Diencephalon (tissue), 1 donor: ENCODE results near the gene CLIC5. TPM values are rescaled to one million over a fixed set of nuclear protein-coding genes. Genes with fewer than 3 reads are reported as not detected.

ENCODE experiments used
- small RNA-seq: library from RNA; depleted of rRNA; stranded (forward); fragments of <200 nt; gene quantifications from one replicate; pipeline ENCODE3, GENCODE V24; 2014
- total RNA-seq: library from RNA; depleted of rRNA; stranded (reverse); fragments of >200 nt; gene quantifications from one replicate; pipeline ENCODE4 v1.2.3, GENCODE V29; 2014

The CLIC5 gene
- 6.9 TPM for total RNA-seq

GRCh38 chr6:46015119-46015968 lies at the start of gene CLIC5:
TSS of gene CLIC5 (minus strand) at chr6:46015860. CDS start at chr6:46015542, 318 bp downstream.

Small RNAs within 50 kb of the gene (small RNA-seq; reads per million reads assigned to genes)
- gene RNU6-754P: not detected

Other genes with a start within 250 kb of the CLIC5 start
- 41.8 TPM for gene ENPP4, start 114.1 kb upstream of the CLIC5 start, total RNA-seq
- gene ENPP5, start 155.1 kb upstream of the CLIC5 start, total RNA-seq: 13.6 TPM